Activated CD4-positive, alpha-beta T cell treated with anti-CD3 and anti-CD28 coated beads, Interleukin-2, amount 50 U/mL, for 24 hours (primary cell): Measurements from ENCODE around the gene ESRRG.

ENCODE experiments used
- DNase-seq, 2 donors: peaks; one replicate each; pipeline ENCODE4 v3.0.0-alpha.2; 2020; ENCODE audit warnings: low read depth in 1 of 2, low spot score in 1 of 2

The ESRRG gene

GRCh38 chr1:216632980-216633379 is 90.2 kb downstream of the ESRRG start:
- no peak for DNase-seq

- no peak for DNase-seq
Measured at GRCh38 chr1:216630532-216630931, 92.7 kb downstream of the ESRRG start.

GRCh38 chr1:216627252-216627651 is 96.0 kb downstream of the ESRRG start:
- DNase-seq, result no peak

GRCh38 chr1:216626394-216627067 is 96.7 kb downstream of the ESRRG start:
- no peak for DNase-seq

- no peak for DNase-seq
Measured at GRCh38 chr1:216621536-216621935, 101.7 kb downstream of the ESRRG start.

GRCh38 chr1:216617081-216617875 is 106.0 kb downstream of the ESRRG start:
- no peak for DNase-seq

GRCh38 chr1:216616425-216616824 is 106.8 kb downstream of the ESRRG start:
- DNase-seq, result no peak

GRCh38 chr1:216614011-216614934 is 109.0 kb downstream of the ESRRG start:
- DNase-seq, result no peak

GRCh38 chr1:216612291-216612690 is 110.9 kb downstream of the ESRRG start:
- no peak for DNase-seq

- DNase-seq, result no peak
Measured at GRCh38 chr1:216607067-216607697, 116.0 kb downstream of the ESRRG start.

GRCh38 chr1:216606047-216606637 is 117.1 kb downstream of the ESRRG start:
- DNase-seq, result no peak

- no peak for DNase-seq
Measured at GRCh38 chr1:216604771-216605170, 118.5 kb downstream of the ESRRG start.

- no peak for DNase-seq
Measured at GRCh38 chr1:216600730-216601609, 122.3 kb downstream of the ESRRG start.

- no peak for DNase-seq
Measured at GRCh38 chr1:216599851-216600250, 123.4 kb downstream of the ESRRG start.

GRCh38 chr1:216598448-216598847 is 124.8 kb downstream of the ESRRG start:
- no peak for DNase-seq

- no peak for DNase-seq
Measured at GRCh38 chr1:216596281-216596862, 126.9 kb downstream of the ESRRG start.

GRCh38 chr1:216587715-216588114 is 135.5 kb downstream of the ESRRG start:
- DNase-seq, result no peak

GRCh38 chr1:216582151-216582550 is 141.1 kb downstream of the ESRRG start:
- no peak for DNase-seq

GRCh38 chr1:216580538-216581057 is 142.6 kb downstream of the ESRRG start:
- no peak for DNase-seq
